SU-DHL-6 (cell line): ENCODE data around the gene ERGIC2.

ENCODE experiments used
- H2AFZ ChIP-seq: fragments of 200-600 bp; sonication (generic); 2 replicates; pipeline ENCODE4 v1.6.1; 2014; ENCODE audit warnings: low read depth, mild to moderate bottlenecking, moderate library complexity, mixed read lengths, antibody characterized with exemption, low read length; ENCODE audit not compliant: severe bottlenecking
- H3F3A ChIP-seq: fragments of 200-600 bp; shearing (Covaris generic); 2 replicates; pipeline ENCODE4 v1.6.0; 2016; ENCODE audit warnings: antibody characterized with exemption, mild to moderate bottlenecking; ENCODE audit not compliant: insufficient read depth
- H3K27ac ChIP-seq: fragments of 200-600 bp; sonication (generic); 2 replicates; pipeline ENCODE4 v1.5.1; 2016; ENCODE audit warnings: low read depth, mild to moderate bottlenecking, low read length, moderate library complexity, mixed read lengths
- H3K27me3 ChIP-seq: fragments of 200-600 bp; sonication (generic), shearing (Covaris generic); 2 replicates; pipeline ENCODE4 v1.6.0; 2014; ENCODE audit warnings: mild to moderate bottlenecking, low read length
- H3K36me3 ChIP-seq: fragments of 200-600 bp; sonication (generic); 2 replicates; pipeline ENCODE4 v1.6.1; 2014; ENCODE audit warnings: mild to moderate bottlenecking, low read length, mixed read lengths
- H3K4me2 ChIP-seq: fragments of 300-600, 200-600 bp; shearing (Covaris generic), sonication (generic); 2 replicates; pipeline ENCODE4 v1.6.0; 2014; ENCODE audit warnings: low read length, low read depth, mild to moderate bottlenecking; ENCODE audit not compliant: poor library complexity, severe bottlenecking
- H3K4me3 ChIP-seq: fragments of 200-600 bp; sonication (generic); 2 replicates; pipeline ENCODE4 v1.5.1; 2014; ENCODE audit warnings: antibody characterized with exemption, low read length, mild to moderate bottlenecking, mixed read lengths; ENCODE audit not compliant: insufficient read depth, poor library complexity, severe bottlenecking
- H3K79me2 ChIP-seq: fragments of 200-600 bp; sonication (generic); 2 replicates; pipeline ENCODE4 v1.6.1; 2014; ENCODE audit warnings: mild to moderate bottlenecking, low read length, moderate library complexity; ENCODE audit not compliant: insufficient read depth
- H3K9ac ChIP-seq: fragments of 200-600 bp; sonication (generic); 2 replicates; pipeline ENCODE4 v1.7.0; 2014; ENCODE audit warnings: mild to moderate bottlenecking, low read length
- H3K9me2 ChIP-seq: fragments of 200-600 bp; sonication (generic); replicated peaks from 2 replicates; pipeline ENCODE4 v1.6.1; 2014; ENCODE audit warnings: low read length; ENCODE audit not compliant: insufficient read depth
- H3K9me3 ChIP-seq: fragments of 200-600 bp; sonication (generic); 2 replicates; pipeline ENCODE4 v1.6.1; 2014; ENCODE audit warnings: low read length, mixed read lengths; ENCODE audit not compliant: insufficient read depth
- H4K20me1 ChIP-seq: fragments of 200-600 bp; sonication (generic); 2 replicates; pipeline ENCODE4 v1.6.1; 2014; ENCODE audit warnings: low read depth, mild to moderate bottlenecking, antibody characterized with exemption, low read length, moderate library complexity, mixed read lengths
- EZH2phosphoT487 ChIP-seq: fragments of 200-600 bp; sonication (generic), shearing (Covaris generic); conservative IDR thresholded peaks from 2 replicates; pipeline ENCODE4 v1.6.1; 2018; ENCODE audit warnings: mild to moderate bottlenecking, antibody characterized with exemption, low read length, moderate library complexity, mixed read lengths
- TF ChIP-seq, protein P1 (sequence below): fragments of 200-600 bp; sonication (generic); IDR thresholded peaks from one replicate; pipeline ENCODE4 v1.5.1; 2017; ENCODE audit warnings: antibody characterized with exemption, mild to moderate bottlenecking, low read length, moderate library complexity; ENCODE audit not compliant: insufficient read depth, poor library complexity, severe bottlenecking

Gene ERGIC2

GRCh38 chr12:29320295-29321085 is 60.5 kb downstream of the ERGIC2 start:
- Histone ChIP-seq H3K4me2 (no peak overlapping the region), H4K20me1 (no peaks in the 10 kb centered on the region), H3K9ac (no peak overlapping the region), H3K9me2 (no peaks in the 10 kb centered on the region), H3K9me3 (no peaks in the 10 kb centered on the region), H3K27ac (no peak overlapping the region), H3K79me2 (no peaks in the 10 kb centered on the region), H3F3A (no peaks in the 10 kb centered on the region), H3K36me3 (no peaks in the 10 kb centered on the region), H3K27me3 (no peaks in the 10 kb centered on the region), H3K4me3 (no peak overlapping the region), H2AFZ (no peak overlapping the region)
- TF ChIP-seq, protein P1, sequence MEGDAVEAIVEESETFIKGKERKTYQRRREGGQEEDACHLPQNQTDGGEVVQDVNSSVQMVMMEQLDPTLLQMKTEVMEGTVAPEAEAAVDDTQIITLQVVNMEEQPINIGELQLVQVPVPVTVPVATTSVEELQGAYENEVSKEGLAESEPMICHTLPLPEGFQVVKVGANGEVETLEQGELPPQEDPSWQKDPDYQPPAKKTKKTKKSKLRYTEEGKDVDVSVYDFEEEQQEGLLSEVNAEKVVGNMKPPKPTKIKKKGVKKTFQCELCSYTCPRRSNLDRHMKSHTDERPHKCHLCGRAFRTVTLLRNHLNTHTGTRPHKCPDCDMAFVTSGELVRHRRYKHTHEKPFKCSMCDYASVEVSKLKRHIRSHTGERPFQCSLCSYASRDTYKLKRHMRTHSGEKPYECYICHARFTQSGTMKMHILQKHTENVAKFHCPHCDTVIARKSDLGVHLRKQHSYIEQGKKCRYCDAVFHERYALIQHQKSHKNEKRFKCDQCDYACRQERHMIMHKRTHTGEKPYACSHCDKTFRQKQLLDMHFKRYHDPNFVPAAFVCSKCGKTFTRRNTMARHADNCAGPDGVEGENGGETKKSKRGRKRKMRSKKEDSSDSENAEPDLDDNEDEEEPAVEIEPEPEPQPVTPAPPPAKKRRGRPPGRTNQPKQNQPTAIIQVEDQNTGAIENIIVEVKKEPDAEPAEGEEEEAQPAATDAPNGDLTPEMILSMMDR, result no peak
- TF ChIP-seq EZH2phosphoT487, result no peak

GRCh38 chr12:29317556-29318363 is 63.2 kb downstream of the ERGIC2 start:
- Histone ChIP-seq H2AFZ (peak overlapping the region; percentile 70), H3K9ac (no peak overlapping the region), H3K79me2 (no peaks in the 10 kb centered on the region), H3K27ac (no peak overlapping the region), H3K9me2 (no peaks in the 10 kb centered on the region), H3K4me2 (peak overlapping the region; percentile 26), H3K27me3 (no peaks in the 10 kb centered on the region), H3F3A (no peaks in the 10 kb centered on the region), H3K9me3 (no peaks in the 10 kb centered on the region), H4K20me1 (no peaks in the 10 kb centered on the region), H3K4me3 (no peak overlapping the region), H3K36me3 (no peaks in the 10 kb centered on the region)
- TF ChIP-seq EZH2phosphoT487, result no peak
- TF ChIP-seq, protein P1, result peak; percentile 73

GRCh38 chr12:29316752-29317151 is 64.2 kb downstream of the ERGIC2 start:
- Histone ChIP-seq H3K27me3 (no peaks in the 10 kb centered on the region), H3K27ac (no peak overlapping the region), H3K4me2 (no peak overlapping the region), H4K20me1 (no peaks in the 10 kb centered on the region), H3F3A (no peaks in the 10 kb centered on the region), H2AFZ (no peak overlapping the region), H3K9me3 (no peaks in the 10 kb centered on the region), H3K4me3 (no peak overlapping the region), H3K79me2 (no peaks in the 10 kb centered on the region), H3K9me2 (no peaks in the 10 kb centered on the region), H3K36me3 (no peaks in the 10 kb centered on the region), H3K9ac (no peak overlapping the region)
- no peak for TF ChIP-seq EZH2phosphoT487
- TF ChIP-seq, protein P1, result no peak
